ENCODE results near the gene GRIN3B.

DNA sequence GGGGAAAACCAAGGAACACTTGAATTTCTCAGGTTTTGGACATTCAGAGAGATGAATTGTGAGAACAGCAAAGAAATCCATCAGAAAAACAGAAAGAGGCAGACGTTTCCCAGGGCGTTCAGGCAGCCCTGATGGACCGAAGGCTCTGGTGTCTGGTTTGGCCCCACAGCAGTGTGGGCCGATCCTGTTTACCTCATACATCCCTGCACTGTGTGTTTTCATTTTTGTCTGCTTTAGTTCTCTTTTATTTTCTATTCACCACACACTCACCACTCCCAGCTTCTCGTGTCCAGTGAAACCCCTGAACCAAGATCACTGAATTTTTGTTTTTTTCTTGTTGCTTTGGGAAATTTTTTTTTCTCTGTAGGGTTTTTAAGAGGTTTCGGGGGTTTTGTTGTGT lies 27.9 kb upstream of the GRIN3B start:
- no peak for TF ChIP-seq POLR2AphosphoS5 (IDR thresholded peaks at IDR 0.05; ENCODE audit: low read depth, low read length)
- TF ChIP-seq, protein P1, sequence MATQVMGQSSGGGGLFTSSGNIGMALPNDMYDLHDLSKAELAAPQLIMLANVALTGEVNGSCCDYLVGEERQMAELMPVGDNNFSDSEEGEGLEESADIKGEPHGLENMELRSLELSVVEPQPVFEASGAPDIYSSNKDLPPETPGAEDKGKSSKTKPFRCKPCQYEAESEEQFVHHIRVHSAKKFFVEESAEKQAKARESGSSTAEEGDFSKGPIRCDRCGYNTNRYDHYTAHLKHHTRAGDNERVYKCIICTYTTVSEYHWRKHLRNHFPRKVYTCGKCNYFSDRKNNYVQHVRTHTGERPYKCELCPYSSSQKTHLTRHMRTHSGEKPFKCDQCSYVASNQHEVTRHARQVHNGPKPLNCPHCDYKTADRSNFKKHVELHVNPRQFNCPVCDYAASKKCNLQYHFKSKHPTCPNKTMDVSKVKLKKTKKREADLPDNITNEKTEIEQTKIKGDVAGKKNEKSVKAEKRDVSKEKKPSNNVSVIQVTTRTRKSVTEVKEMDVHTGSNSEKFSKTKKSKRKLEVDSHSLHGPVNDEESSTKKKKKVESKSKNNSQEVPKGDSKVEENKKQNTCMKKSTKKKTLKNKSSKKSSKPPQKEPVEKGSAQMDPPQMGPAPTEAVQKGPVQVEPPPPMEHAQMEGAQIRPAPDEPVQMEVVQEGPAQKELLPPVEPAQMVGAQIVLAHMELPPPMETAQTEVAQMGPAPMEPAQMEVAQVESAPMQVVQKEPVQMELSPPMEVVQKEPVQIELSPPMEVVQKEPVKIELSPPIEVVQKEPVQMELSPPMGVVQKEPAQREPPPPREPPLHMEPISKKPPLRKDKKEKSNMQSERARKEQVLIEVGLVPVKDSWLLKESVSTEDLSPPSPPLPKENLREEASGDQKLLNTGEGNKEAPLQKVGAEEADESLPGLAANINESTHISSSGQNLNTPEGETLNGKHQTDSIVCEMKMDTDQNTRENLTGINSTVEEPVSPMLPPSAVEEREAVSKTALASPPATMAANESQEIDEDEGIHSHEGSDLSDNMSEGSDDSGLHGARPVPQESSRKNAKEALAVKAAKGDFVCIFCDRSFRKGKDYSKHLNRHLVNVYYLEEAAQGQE (IDR thresholded peaks at IDR 0.05; ENCODE audit: insufficient read depth in 1 of 2, low read depth in 2 of 2, low read length in 2 of 2), result no peak
- no peak for TF ChIP-seq SIN3A (IDR thresholded peaks at IDR 0.05; ENCODE audit: borderline replicate concordance, insufficient read depth, low read length)
